Activated B cell treated with CpG ODN at 0.5 μM for 24 hours (primary cell): ENCODE measurements around the gene ADAMTS17. TPM values are rescaled to one million over a fixed set of nuclear protein-coding genes. Genes with fewer than 3 reads are reported as not detected.

Experiments used
- ATAC-seq: fragments of 200-7000 bp; cut with Tn5 transposase; one replicate; pipeline ENCODE4 v1.10.0; 2021; ENCODE audit warnings: low read depth, mild to moderate bottlenecking, moderate library complexity
- CTCF ChIA-PET: fragments of 350-600 bp; sonication (Branson Sonifier 250); formaldehyde crosslinking; loops from one replicate; lab custom pipeline; 2021; ENCODE audit warnings: antibody characterized with exemption; lab: Charles Lee
- POLR2A ChIA-PET: fragments of 350-600 bp; sonication (Branson Sonifier 250); formaldehyde crosslinking; loops from one replicate; lab custom pipeline; 2021; ENCODE audit warnings: antibody characterized with exemption; lab: Charles Lee
- DNase-seq: peaks from one replicate; pipeline ENCODE4 v3.0.0; 2022
- H3K27ac Mint-ChIP-seq: one replicate; pipeline ENCODE4 v1.8.0; 2020; ENCODE audit warnings: mixed read lengths
- H3K27me3 Mint-ChIP-seq: one replicate; pipeline ENCODE4 v1.8.0; 2021; ENCODE audit warnings: mixed read lengths
- H3K36me3 Mint-ChIP-seq: one replicate; pipeline ENCODE4 v1.8.0; 2021; ENCODE audit warnings: low read depth, mixed read lengths
- H3K4me1 Mint-ChIP-seq: one replicate; pipeline ENCODE4 v1.8.0; 2021; ENCODE audit warnings: mixed read lengths
- H3K4me3 Mint-ChIP-seq: one replicate; pipeline ENCODE4 v1.8.0; 2020; ENCODE audit warnings: mild to moderate bottlenecking, mixed read lengths
- H3K9me3 Mint-ChIP-seq: one replicate; pipeline ENCODE4 v1.8.0; 2020; ENCODE audit warnings: mixed read lengths
- CTCF ChIP-seq: fragments of 200-600 bp; IDR thresholded peaks from one replicate; pipeline ENCODE4 v1.8.0; 2022; ENCODE audit warnings: antibody characterized with exemption, mild to moderate bottlenecking
- intact Hi-C: fragments of 100-400 bp; cut with micrococcal nuclease; formaldehyde crosslinking; loops from one replicate; pipeline ENCODE4 v1.15.1; 2024
- total RNA-seq: library from RNA; stranded (reverse); gene quantifications from 2 replicates; pipeline ENCODE4 v1.2.3, GENCODE V29; 2022

ADAMTS17 gene
- total RNA-seq, 1 donor from 2014 or later = 1.6 TPM

- no peak overlapping the region for H3K27ac Mint-ChIP-seq
- H3K9me3 Mint-ChIP-seq = no peaks in the 10 kb centered on the region
- ATAC-seq (no peak), DNase-seq (no peak)
- no peaks in the 10 kb centered on the region for H3K4me1 Mint-ChIP-seq
- TF ChIP-seq CTCF = no peak
- ChIA-PET POLR2A (no interaction called here), CTCF (no interaction called here)
- no peaks in the 10 kb centered on the region for H3K36me3 Mint-ChIP-seq
- no peaks in the 10 kb centered on the region for H3K27me3 Mint-ChIP-seq
- no peak overlapping the region for H3K4me3 Mint-ChIP-seq
- intact Hi-C loops = no loop called here
Measured at GRCh38 chr15:100186366-100186765, 155.4 kb downstream of the ADAMTS17 start.

- peaks cover 2% of the 10 kb centered on the region for H3K27me3 Mint-ChIP-seq
- no peaks in the 10 kb centered on the region for H3K4me1 Mint-ChIP-seq
- ATAC-seq (no peak), DNase-seq (no peak)
- H3K27ac Mint-ChIP-seq = no peak overlapping the region
- H3K36me3 Mint-ChIP-seq = no peaks in the 10 kb centered on the region
- ChIA-PET POLR2A (no interaction called here), CTCF (no interaction called here)
- no peaks in the 10 kb centered on the region for H3K9me3 Mint-ChIP-seq
- intact Hi-C loops = no loop called here
- no peak for TF ChIP-seq CTCF
- no peak overlapping the region for H3K4me3 Mint-ChIP-seq
Measured at GRCh38 chr15:100183921-100184495, 157.8 kb downstream of the ADAMTS17 start.

GRCh38 chr15:100180921-100181320, 160.9 kb downstream of the ADAMTS17 start:
- TF ChIP-seq CTCF = no peak
- ChIA-PET POLR2A (no interaction called here), CTCF (no interaction called here)
- no peak for DNase-seq
- Mint-ChIP-seq H3K36me3 (no peaks in the 10 kb centered on the region), H3K4me1 (no peaks in the 10 kb centered on the region), H3K4me3 (no peak overlapping the region), H3K27ac (no peak overlapping the region), H3K9me3 (peaks cover 3% of the 10 kb centered on the region), H3K27me3 (peaks cover 2% of the 10 kb centered on the region)
- ATAC-seq = no peak
- intact Hi-C loops = no loop called here

- peaks cover 7% of the 10 kb centered on the region for H3K9me3 Mint-ChIP-seq
- POLR2A ChIA-PET = no interaction called here
Measured at GRCh38 chr15:100175406-100176114, 166.2 kb downstream of the ADAMTS17 start.

GRCh38 chr15:100174904-100175275, 166.9 kb downstream of the ADAMTS17 start:
- H3K4me3 Mint-ChIP-seq = no peak overlapping the region
- no peaks in the 10 kb centered on the region for H3K36me3 Mint-ChIP-seq
- no peak for TF ChIP-seq CTCF
- H3K4me1 Mint-ChIP-seq = no peaks in the 10 kb centered on the region
- ATAC-seq (no peak), DNase-seq (no peak)
- ChIA-PET CTCF (no interaction called here), POLR2A (no interaction called here)
- peaks cover 7% of the 10 kb centered on the region for H3K9me3 Mint-ChIP-seq
- H3K27me3 Mint-ChIP-seq = peaks cover under 1% of the 10 kb centered on the region
- H3K27ac Mint-ChIP-seq = no peak overlapping the region
- intact Hi-C loops = no loop called here

More at GRCh38 chr15:100175406-100176114, 166.2 kb downstream of the ADAMTS17 start:
- DNase-seq = no peak
- no peaks in the 10 kb centered on the region for H3K4me1 Mint-ChIP-seq
- ATAC-seq = no peak
- intact Hi-C loops = no loop called here
- CTCF ChIA-PET = no interaction called here
- H3K27ac Mint-ChIP-seq = no peak overlapping the region
- H3K4me3 Mint-ChIP-seq = no peak overlapping the region
- no peaks in the 10 kb centered on the region for H3K36me3 Mint-ChIP-seq
- peaks cover 2% of the 10 kb centered on the region for H3K27me3 Mint-ChIP-seq
- no peak for TF ChIP-seq CTCF
